SK-N-MC (cell line): Measurements from ENCODE around the gene KRT86.

ENCODE experiments used
- EZH2 ChIP-seq: fragments of 200-600 bp; sonication (generic); IDR thresholded peaks from one replicate; pipeline ENCODE4 v1.6.1; 2017; ENCODE audit warnings: antibody characterized with exemption
- POLR2AphosphoS5 ChIP-seq: IDR thresholded peaks from 2 replicates; pipeline ENCODE4 v1.6.1; 2012; ENCODE audit warnings: mild to moderate bottlenecking, low read depth, low read length, borderline replicate concordance

DNA sequence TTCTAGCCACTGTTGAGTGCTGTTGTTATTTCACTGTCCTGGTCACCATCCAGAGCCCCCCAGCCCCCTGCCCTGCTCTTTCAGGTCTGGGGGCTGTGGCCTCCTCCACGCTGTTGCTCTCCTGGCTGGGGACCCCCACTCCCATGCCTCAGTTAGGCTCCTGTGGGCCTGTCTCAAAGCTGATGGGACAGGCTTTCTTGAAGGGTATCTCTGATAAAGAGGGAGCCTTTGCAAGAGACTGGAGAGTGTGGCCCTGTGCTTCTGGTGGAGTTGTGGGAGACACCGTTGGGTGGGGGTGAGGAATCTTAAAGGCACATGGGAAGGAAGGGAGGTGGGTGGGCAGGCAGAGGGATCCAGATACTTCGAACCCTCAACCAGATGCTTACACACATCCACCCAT is 12.2 kb upstream of the KRT86 start:
- no peak for TF ChIP-seq POLR2AphosphoS5
- TF ChIP-seq EZH2 = no peak
